CD4-positive, alpha-beta memory T cell (primary cell): ENCODE results near the gene UNCX. TPM values are rescaled to one million over a fixed set of nuclear protein-coding genes. Genes with fewer than 3 reads are reported as not detected.
"Not testable (repeated sequence)": the region's sequence is repeated elsewhere in the genome, so short reads cannot be mapped to it uniquely, and the experiment has no call there.

Experiments used
- CTCF ChIA-PET: fragments of 350-600 bp; sonication (Branson Sonifier 250); formaldehyde crosslinking; loops from one replicate; lab custom pipeline; 2021; ENCODE audit warnings: inconsistent platforms; ENCODE audit not compliant: partially characterized antibody; lab: Charles Lee
- POLR2A ChIA-PET: fragments of 350-600 bp; sonication (Branson Sonifier 250); formaldehyde crosslinking; loops from one replicate; lab custom pipeline; 2021; ENCODE audit not compliant: partially characterized antibody; lab: Charles Lee
- DNase-seq, 5 donors: peaks; one replicate each; pipeline versions ENCODE4 v3.0.0 to v3.0.0-alpha.2; 2020 to 2022; ENCODE audit warnings: mixed read lengths in 1 of 5
- H3K27ac ChIP-seq: one replicate; pipeline ENCODE4 v1.7.0; 2013; ENCODE audit warnings: low read depth, low read length
- H3K27me3 ChIP-seq: 2 replicates; pipeline ENCODE4 v1.7.0; 2013; ENCODE audit warnings: mild to moderate bottlenecking, low read length, moderate library complexity; ENCODE audit not compliant: insufficient read depth
- H3K36me3 ChIP-seq: 2 replicates; pipeline ENCODE4 v1.7.0; 2013; ENCODE audit warnings: mild to moderate bottlenecking, low read length, moderate library complexity; ENCODE audit not compliant: insufficient read depth
- H3K4me1 ChIP-seq: 2 replicates; pipeline ENCODE4 v1.7.0; 2013; ENCODE audit warnings: mild to moderate bottlenecking, low read length, moderate library complexity; ENCODE audit not compliant: insufficient read depth
- H3K4me3 ChIP-seq, 2 donors: one replicate each; pipeline ENCODE4 v1.7.0; 2013; ENCODE audit warnings: low read length in 2 of 2, mild to moderate bottlenecking in 1 of 2
- H3K9me3 ChIP-seq, 2 donors: one replicate each; pipeline ENCODE4 v1.7.0; 2013; ENCODE audit warnings: low read length in 2 of 2, control low read depth in 1 of 2; ENCODE audit not compliant: control insufficient read depth in 1 of 2
- H3K27ac Mint-ChIP-seq, 7 donors: one replicate each; pipeline ENCODE4 v1.8.0; 2020 to 2021; ENCODE audit warnings: mixed read lengths in 7 of 7, mild to moderate bottlenecking in 6 of 7, inconsistent platforms in 3 of 7, moderate library complexity in 3 of 7
- H3K27me3 Mint-ChIP-seq, 2 donors: one replicate each; pipeline ENCODE4 v1.8.0; 2020 to 2021; ENCODE audit warnings: mixed read lengths in 2 of 2
- H3K36me3 Mint-ChIP-seq, 2 donors: one replicate each; pipeline ENCODE4 v1.8.0; 2020 to 2021; ENCODE audit warnings: mixed read lengths in 2 of 2, inconsistent platforms in 1 of 2, mild to moderate bottlenecking in 1 of 2
- H3K4me1 Mint-ChIP-seq, 4 donors: one replicate each; pipeline ENCODE4 v1.8.0; 2020 to 2021; ENCODE audit warnings: mixed read lengths in 4 of 4, mild to moderate bottlenecking in 1 of 4
- H3K4me3 Mint-ChIP-seq, 8 donors: one replicate each; pipeline ENCODE4 v1.8.0; 2020 to 2021; ENCODE audit warnings: mixed read lengths in 8 of 8, mild to moderate bottlenecking in 7 of 8, moderate library complexity in 6 of 8, inconsistent platforms in 3 of 8
- H3K9me3 Mint-ChIP-seq, 8 donors: one replicate each; pipeline ENCODE4 v1.8.0; 2020 to 2021; ENCODE audit warnings: mixed read lengths in 8 of 8, mild to moderate bottlenecking in 5 of 8, inconsistent platforms in 3 of 8, moderate library complexity in 1 of 8
- intact Hi-C: fragments of 100-400 bp; cut with micrococcal nuclease; formaldehyde crosslinking; loops from one replicate; pipeline ENCODE4 v1.15.1; 2023
- polyA plus RNA-seq, 2 donors: library from polyadenylated mRNA; unstranded; fragments of 300-500 nt; fragmentation: Illumina TruSeq; gene quantifications; one replicate each; pipeline ENCODE4 v1.2.3, GENCODE V29; 2021
- total RNA-seq, 2 experiments: library from RNA; stranded (reverse); gene quantifications; one replicate each; pipeline ENCODE4 v1.2.3, GENCODE V29; 2021

Gene UNCX
- total and polyA plus RNA-seq, 4 experiments from 2014 or later, result not detected

- Histone ChIP-seq H3K36me3 (no peaks in the 10 kb centered on the region), H3K4me3 (no peak overlapping the region), H3K27me3 (no peaks in the 10 kb centered on the region), H3K27ac (no peak overlapping the region), H3K9me3 (no peaks in the 10 kb centered on the region), H3K4me1 (no peaks in the 10 kb centered on the region)
- intact Hi-C loops, result no loop called here
- ChIA-PET CTCF (no interaction called here), POLR2A (no interaction called here)
- no peaks in the 10 kb centered on the region for H3K4me1 Mint-ChIP-seq
- no peak overlapping the region for H3K27ac Mint-ChIP-seq
- H3K27me3 Mint-ChIP-seq, result peaks cover 0 to 11% of the 10 kb centered on the region in 2 donors
- no peak overlapping the region for H3K4me3 Mint-ChIP-seq
- peaks cover 0 to 4% of the 10 kb centered on the region in 2 donors for H3K36me3 Mint-ChIP-seq
- DNase-seq, result no peak
- H3K9me3 Mint-ChIP-seq, result peaks cover 0 to 10% (median under 1%) of the 10 kb centered on the region in 8 donors
Observed at GRCh38 chr7:1275451-1276381, 43.0 kb downstream of the UNCX start.

- no peak for DNase-seq
- Histone ChIP-seq H3K9me3 (no peaks in the 10 kb centered on the region), H3K4me3 (no peak overlapping the region), H3K4me1 (no peaks in the 10 kb centered on the region), H3K27ac (no peak overlapping the region), H3K27me3 (no peaks in the 10 kb centered on the region), H3K36me3 (no peaks in the 10 kb centered on the region)
- Mint-ChIP-seq H3K4me1 (no peaks in the 10 kb centered on the region), H3K27ac (no peak overlapping the region), H3K4me3 (no peak overlapping the region), H3K36me3 (peaks cover 0 to 4% of the 10 kb centered on the region in 2 donors), H3K9me3 (peaks cover 0 to 10% (median under 1%) of the 10 kb centered on the region in 8 donors), H3K27me3 (peaks cover 0 to 11% of the 10 kb centered on the region in 2 donors)
- intact Hi-C loops, result no loop called here
- ChIA-PET POLR2A (no interaction called here), CTCF (no interaction called here)
Observed at GRCh38 chr7:1276626-1277175, 44.0 kb downstream of the UNCX start.

GRCh38 chr7:1278543-1278942 is 45.9 kb downstream of the UNCX start:
- POLR2A ChIA-PET, result no interaction called here
- no peak for DNase-seq
- no peaks in the 10 kb centered on the region for H3K4me1 Mint-ChIP-seq

GRCh38 chr7:1279041-1279440 is 46.4 kb downstream of the UNCX start:
- H3K4me1 ChIP-seq, result no peaks in the 10 kb centered on the region
- no peak overlapping the region for H3K27ac ChIP-seq
- H3K27me3 ChIP-seq, result no peaks in the 10 kb centered on the region
- H3K4me3 ChIP-seq, result no peak overlapping the region
- H3K9me3 Mint-ChIP-seq, result peaks cover 0 to 10% (median under 1%) of the 10 kb centered on the region in 8 donors
- no peaks in the 10 kb centered on the region for H3K4me1 Mint-ChIP-seq
- CTCF ChIA-PET, result no interaction called here
- intact Hi-C loops, result no loop called here
- no peaks in the 10 kb centered on the region for H3K9me3 ChIP-seq
- POLR2A ChIA-PET, result no interaction called here
- H3K27me3 Mint-ChIP-seq, result peaks cover 3 to 11% of the 10 kb centered on the region in 2 donors
- H3K4me3 Mint-ChIP-seq, result no peak overlapping the region
- DNase-seq, result no peak
- H3K36me3 ChIP-seq, result no peaks in the 10 kb centered on the region
- H3K27ac Mint-ChIP-seq, result no peak overlapping the region
- H3K36me3 Mint-ChIP-seq, result peaks cover 0 to 4% of the 10 kb centered on the region in 2 donors

More at GRCh38 chr7:1278543-1278942, 45.9 kb downstream of the UNCX start:
- CTCF ChIA-PET, result no interaction called here
- peaks cover 3 to 11% of the 10 kb centered on the region in 2 donors for H3K27me3 Mint-ChIP-seq
- H3K4me3 ChIP-seq, result no peak overlapping the region
- H3K9me3 Mint-ChIP-seq, result peaks cover 0 to 10% (median under 1%) of the 10 kb centered on the region in 8 donors
- H3K4me3 Mint-ChIP-seq, result no peak overlapping the region
- peaks cover 0 to 4% of the 10 kb centered on the region in 2 donors for H3K36me3 Mint-ChIP-seq
- no peaks in the 10 kb centered on the region for H3K9me3 ChIP-seq
- intact Hi-C loops, result no loop called here
- H3K27ac Mint-ChIP-seq, result peak overlapping the region in 1 of 7 donors; percentile 57
- H3K4me1 ChIP-seq, result no peaks in the 10 kb centered on the region
- H3K27ac ChIP-seq, result no peak overlapping the region
- no peaks in the 10 kb centered on the region for H3K36me3 ChIP-seq
- H3K27me3 ChIP-seq, result no peaks in the 10 kb centered on the region

GRCh38 chr7:1279895-1280294 is 47.2 kb downstream of the UNCX start:
- H3K36me3 ChIP-seq, H3K4me1 ChIP-seq, DNase-seq, H3K36me3 Mint-ChIP-seq, H3K27ac Mint-ChIP-seq, H3K4me3 Mint-ChIP-seq, intact Hi-C loops, H3K4me1 Mint-ChIP-seq, POLR2A ChIA-PET, H3K4me3 ChIP-seq, H3K9me3 ChIP-seq, H3K27ac ChIP-seq, H3K27me3 ChIP-seq, CTCF ChIA-PET: not testable (repeated sequence)
- peaks cover 3 to 11% of the 10 kb centered on the region in 2 donors for H3K27me3 Mint-ChIP-seq
- H3K9me3 Mint-ChIP-seq, result peaks cover 0 to 10% (median under 1%) of the 10 kb centered on the region in 8 donors

GRCh38 chr7:1281068-1281467 is 48.4 kb downstream of the UNCX start:
- Mint-ChIP-seq H3K27me3 (peaks cover 5 to 11% of the 10 kb centered on the region in 2 donors), H3K36me3 (peaks cover 0 to 4% of the 10 kb centered on the region in 2 donors), H3K4me3 (no peak overlapping the region), H3K4me1 (no peaks in the 10 kb centered on the region), H3K9me3 (peaks cover 0 to 10% (median under 1%) of the 10 kb centered on the region in 8 donors), H3K27ac (no peak overlapping the region)
- ChIA-PET CTCF (no interaction called here), POLR2A (no interaction called here)
- H3K27me3 ChIP-seq, result no peaks in the 10 kb centered on the region
- no peak overlapping the region for H3K4me3 ChIP-seq
- H3K27ac ChIP-seq, result no peak overlapping the region
- intact Hi-C loops, result no loop called here
- no peaks in the 10 kb centered on the region for H3K4me1 ChIP-seq
- DNase-seq, result no peak
- no peaks in the 10 kb centered on the region for H3K36me3 ChIP-seq
- H3K9me3 ChIP-seq, result no peaks in the 10 kb centered on the region

- Mint-ChIP-seq H3K4me1 (no peaks in the 10 kb centered on the region), H3K4me3 (no peak overlapping the region), H3K27ac (no peak overlapping the region), H3K36me3 (peaks cover 0 to 4% of the 10 kb centered on the region in 2 donors), H3K27me3 (peaks cover 5 to 9% of the 10 kb centered on the region in 2 donors), H3K9me3 (peaks cover 0 to 10% (median 0%) of the 10 kb centered on the region in 8 donors)
- CTCF ChIA-PET, result no interaction called here
- intact Hi-C loops, result no loop called here
- POLR2A ChIA-PET, result no interaction called here
- H3K36me3 ChIP-seq, result no peaks in the 10 kb centered on the region
- no peak for DNase-seq
- H3K9me3 ChIP-seq, result no peaks in the 10 kb centered on the region
- no peak overlapping the region for H3K4me3 ChIP-seq
- H3K27me3 ChIP-seq, result no peaks in the 10 kb centered on the region
- no peaks in the 10 kb centered on the region for H3K4me1 ChIP-seq
- no peak overlapping the region for H3K27ac ChIP-seq
Observed at GRCh38 chr7:1282679-1283078, 50.0 kb downstream of the UNCX start.
